Fibroblast of villous mesenchyme (primary cell): Measurements from ENCODE around the gene RASAL2. TPM values are rescaled to one million over a fixed set of nuclear protein-coding genes. Genes with fewer than 3 reads are reported as not detected.

Source experiments
- DNase-seq: peaks from one replicate; pipeline ENCODE4 v3.0.0-alpha.2; 2010; ENCODE audit warnings: low read depth
- H3K4me3 ChIP-seq: 2 replicates; pipeline ENCODE4 v1.5.1; 2011; ENCODE audit warnings: low read depth, mild to moderate bottlenecking, low read length
- CTCF ChIP-seq: IDR thresholded peaks from 2 replicates; pipeline ENCODE4 v1.5.1; 2012; ENCODE audit warnings: low read depth, mild to moderate bottlenecking, low read length; ENCODE audit not compliant: insufficient read depth
- total RNA-seq: library from RNA; depleted of rRNA; stranded (reverse); fragments of >200 nt; gene quantifications from 2 replicates; pipeline ENCODE4 v1.2.3, GENCODE V29; 2012

The RASAL2 gene
- total RNA-seq, 1 donor = 40.6 TPM

GRCh38 chr1:178143730-178144690, 50.1 kb downstream of the RASAL2 start:
- peak; percentile 31 for DNase-seq
- no peak for TF ChIP-seq CTCF
- no peak overlapping the region for H3K4me3 ChIP-seq

- H3K4me3 ChIP-seq = no peak overlapping the region
- DNase-seq = no peak
- no peak for TF ChIP-seq CTCF
These were observed 51.7 kb downstream of the RASAL2 start for GRCh38 chr1:178145605-178146004.

GRCh38 chr1:178146436-178146835, 52.5 kb downstream of the RASAL2 start:
- DNase-seq = no peak
- no peak overlapping the region for H3K4me3 ChIP-seq
- TF ChIP-seq CTCF = no peak

- TF ChIP-seq CTCF = no peak
- DNase-seq = no peak
- H3K4me3 ChIP-seq = no peak overlapping the region
These were observed 56.7 kb downstream of the RASAL2 start for GRCh38 chr1:178150610-178151009.

- no peak overlapping the region for H3K4me3 ChIP-seq
- TF ChIP-seq CTCF = no peak
- DNase-seq = no peak
These were observed 57.9 kb downstream of the RASAL2 start for GRCh38 chr1:178151831-178152230.

- DNase-seq = peak; percentile 27
- TF ChIP-seq CTCF = no peak
- H3K4me3 ChIP-seq = no peak overlapping the region
These were observed 61.8 kb downstream of the RASAL2 start for GRCh38 chr1:178155481-178156255.
